Measurements from ENCODE around the gene IDH3G. TPM values are rescaled to one million over a fixed set of nuclear protein-coding genes. Genes with fewer than 3 reads are reported as not detected.

The IDH3G gene
- total RNA-seq, 1 donor from 2014 or later, result 35.1 TPM

- no peak for DNase-seq
These were observed 9.7 kb downstream of the IDH3G start for GRCh38 chrX:153784325-153784967.

- DNase-seq, result no peak
These were observed 10.7 kb downstream of the IDH3G start for GRCh38 chrX:153783378-153784013.

DNA sequence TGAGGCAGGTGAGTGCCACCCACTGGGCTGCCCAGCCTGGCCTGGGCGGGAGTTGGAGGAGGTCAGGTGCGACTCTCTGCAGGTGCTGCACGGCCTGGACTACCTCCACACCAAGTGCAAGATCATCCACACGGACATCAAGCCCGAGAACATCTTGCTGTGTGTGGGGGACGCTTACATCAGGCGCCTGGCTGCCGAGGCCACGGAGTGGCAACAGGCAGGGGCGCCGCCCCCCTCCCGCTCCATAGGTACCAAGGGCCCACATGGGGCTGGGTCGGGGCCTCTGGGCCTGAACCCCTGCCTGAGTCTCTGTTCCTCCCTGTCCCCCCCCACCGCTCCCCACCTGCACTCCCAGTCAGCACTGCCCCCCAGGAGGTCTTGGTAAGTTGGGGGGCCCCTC is 11.3 kb downstream of the IDH3G start:
- no peak for DNase-seq

- peak; percentile 15 for DNase-seq
These were observed 11.9 kb downstream of the IDH3G start for GRCh38 chrX:153782313-153782712.

GRCh38 chrX:153781428-153782047 is 12.6 kb downstream of the IDH3G start:
- DNase-seq, result no peak

GRCh38 chrX:153780678-153781427 is 13.3 kb downstream of the IDH3G start, which contains the start of gene SRPK3:
TSS of gene SRPK3 (plus strand) at chrX:153781041. CDS start at chrX:153781087, 46 bp downstream.
- DNase-seq, result peak; percentile 12

GRCh38 chrX:153779891-153780677 is 14.1 kb downstream of the IDH3G start:
- DNase-seq, result no peak

- DNase-seq, result no peak
These were observed 15.5 kb downstream of the IDH3G start for GRCh38 chrX:153778684-153779101.

GRCh38 chrX:153778181-153778580 is 16.0 kb downstream of the IDH3G start:
- DNase-seq, result no peak

- no peak for DNase-seq
These were observed 16.7 kb downstream of the IDH3G start for GRCh38 chrX:153777261-153778090.

DNA sequence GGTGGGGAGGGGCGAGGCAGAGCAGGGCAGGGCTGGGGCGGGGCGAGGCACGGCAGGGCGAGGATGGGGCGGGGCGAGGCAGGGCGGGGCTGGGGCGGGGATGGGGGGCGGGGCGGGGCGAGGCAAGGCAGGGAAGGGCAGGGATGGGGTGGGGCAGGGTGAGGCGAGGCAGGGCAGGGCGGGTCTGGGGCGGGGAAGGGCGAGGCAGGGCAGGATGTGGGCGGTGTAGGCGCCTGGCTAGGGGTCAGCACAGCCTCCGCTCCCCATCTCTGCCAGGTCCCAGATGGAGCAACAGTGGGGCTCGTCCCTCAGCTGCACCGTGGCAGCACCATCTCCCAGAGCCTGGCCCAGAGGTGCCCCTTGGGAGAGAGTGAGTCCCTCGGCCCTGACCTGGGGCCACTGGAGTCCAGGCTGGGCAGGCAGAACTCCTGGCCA is 17.5 kb downstream of the IDH3G start:
- no peak for DNase-seq

- DNase-seq, result no peak
These were observed 18.0 kb downstream of the IDH3G start for GRCh38 chrX:153776120-153776599.

- DNase-seq, result no peak
These were observed 18.7 kb downstream of the IDH3G start for GRCh38 chrX:153775293-153776119.

- no peak for DNase-seq
These were observed 19.4 kb downstream of the IDH3G start for GRCh38 chrX:153774576-153775292.

DNA sequence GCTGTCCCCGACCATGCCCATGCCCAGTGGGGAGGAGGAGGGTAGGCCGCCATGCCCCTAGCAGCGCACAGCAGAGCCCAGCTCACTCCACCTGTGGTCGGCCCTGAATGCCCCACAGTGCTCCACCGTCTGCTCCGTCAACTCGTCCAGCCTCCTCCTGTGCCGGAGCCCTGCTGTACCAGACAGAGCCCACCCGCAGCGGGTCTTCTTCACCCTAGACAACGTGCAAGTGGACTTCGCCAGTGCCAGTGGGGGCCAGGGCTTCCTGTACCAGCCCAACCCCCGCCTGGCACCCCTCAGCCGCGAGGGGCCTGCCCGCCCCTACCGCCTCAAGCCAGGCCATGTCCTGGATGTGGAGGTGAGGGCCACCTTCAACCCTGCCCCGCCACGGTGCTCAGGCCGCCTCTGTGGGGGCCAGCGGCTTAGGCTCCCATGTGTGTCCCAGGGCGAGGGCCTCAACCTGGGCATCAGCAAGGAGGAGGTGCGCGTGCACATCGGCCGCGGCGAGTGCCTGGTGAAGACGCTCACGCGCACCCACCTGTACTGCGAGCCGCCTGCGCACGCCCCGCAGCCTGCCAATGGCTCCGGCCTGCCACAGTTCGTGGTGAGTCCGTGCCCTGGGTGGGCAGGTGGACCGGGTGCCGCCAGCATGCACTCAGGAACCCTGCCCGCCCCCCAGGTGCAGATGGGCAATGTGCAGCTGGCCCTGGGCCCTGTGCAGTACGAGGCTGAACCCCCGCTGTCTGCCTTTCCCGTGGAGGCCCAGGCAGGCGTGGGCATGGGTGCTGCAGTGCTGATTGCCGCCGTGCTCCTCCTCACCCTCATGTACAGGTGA is 20.2 kb downstream of the IDH3G start:
- DNase-seq, result no peak

DNA sequence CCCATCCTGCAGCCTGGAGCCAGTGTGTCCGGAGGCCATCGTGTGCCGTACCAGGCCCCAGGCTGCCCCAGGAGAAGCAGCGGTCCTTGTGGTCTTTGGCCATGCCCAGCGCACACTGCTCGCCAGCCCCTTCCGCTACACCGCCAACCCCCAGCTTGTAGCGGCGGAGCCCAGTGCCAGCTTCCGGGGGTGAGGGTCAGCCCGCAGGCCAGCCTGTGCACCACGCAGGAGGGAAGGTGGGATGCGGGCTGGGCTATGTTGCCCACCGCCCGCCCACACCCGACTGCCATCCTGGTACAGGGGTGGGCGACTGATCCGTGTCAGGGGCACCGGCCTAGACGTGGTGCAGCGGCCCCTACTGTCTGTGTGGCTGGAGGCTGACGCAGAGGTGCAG is 21.0 kb downstream of the IDH3G start:
- no peak for DNase-seq

DNA sequence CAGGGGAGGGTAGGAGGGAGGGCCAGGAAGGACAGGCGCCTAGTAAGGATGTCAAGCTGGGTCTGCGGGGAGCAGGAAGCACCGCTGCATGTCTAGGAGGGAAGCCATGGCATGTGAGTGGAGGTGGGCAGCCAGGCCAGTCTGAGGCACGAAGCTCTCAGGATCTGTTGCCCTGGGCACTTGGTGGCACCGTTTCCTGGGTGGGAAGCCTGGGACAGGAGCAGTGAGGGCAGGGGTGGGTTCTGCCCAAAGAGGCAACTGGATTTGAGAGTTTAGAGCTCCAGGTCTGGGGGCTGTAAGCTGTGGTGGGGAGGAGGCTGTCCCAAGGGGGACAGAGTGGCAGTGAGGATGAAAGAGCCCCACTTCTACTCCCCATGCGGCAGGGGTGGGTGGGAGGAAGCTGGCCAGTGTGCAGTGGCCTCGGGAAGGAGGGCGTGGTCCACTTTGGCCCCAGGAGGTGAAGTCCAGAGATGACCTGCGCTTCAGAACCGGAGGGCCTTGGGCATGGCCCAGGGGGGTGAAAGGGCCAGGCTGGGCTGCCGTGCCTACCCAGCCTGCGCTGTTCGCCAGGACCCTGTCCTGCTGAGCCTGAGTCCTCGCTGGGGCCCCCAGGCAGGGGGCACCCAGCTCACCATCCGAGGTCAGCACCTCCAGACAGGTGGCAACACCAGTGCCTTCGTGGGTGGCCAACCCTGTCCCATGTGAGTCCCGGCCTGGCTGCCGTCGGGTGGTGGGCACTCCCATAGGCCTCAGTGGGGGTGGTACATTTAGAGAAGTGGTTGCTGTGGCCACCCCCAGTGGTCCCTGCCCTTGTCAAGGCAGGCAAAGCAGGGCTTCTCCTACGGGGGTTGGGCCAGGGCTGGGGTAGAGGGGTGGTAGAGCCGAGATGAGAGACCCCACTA is 21.6 kb downstream of the IDH3G start:
- DNase-seq, result no peak

Measured in dermis blood vessel endothelial cell (primary cell).